GM04504 (cell line): Measurements from ENCODE around the gene KIF13A.
A peak's percentile ranks its signal among the peaks of the same experiment; 100 is the strongest.
"Not testable (repeated sequence)": the region's sequence is repeated elsewhere in the genome, so short reads cannot be mapped to it uniquely, and the experiment has no call there.

ENCODE experiments used
- DNase-seq: peaks from one replicate; pipeline ENCODE4 v3.0.0-alpha.2; 2012; ENCODE audit warnings: low read depth

Gene KIF13A

GRCh38 chr6:17845598-17845997 lies 141.8 kb downstream of the KIF13A start:
- DNase-seq = no peak

GRCh38 chr6:17844967-17845366 lies 142.5 kb downstream of the KIF13A start:
- DNase-seq = not testable (repeated sequence)

GRCh38 chr6:17842934-17843821 lies 144.3 kb downstream of the KIF13A start:
- DNase-seq = no peak

- DNase-seq = no peak
These were observed 145.2 kb downstream of the KIF13A start for GRCh38 chr6:17842014-17842776.

GRCh38 chr6:17839513-17840223 lies 147.8 kb downstream of the KIF13A start:
- DNase-seq = no peak

- DNase-seq = no peak
These were observed 151.1 kb downstream of the KIF13A start for GRCh38 chr6:17836293-17836692.

- DNase-seq = no peak
These were observed 151.7 kb downstream of the KIF13A start for GRCh38 chr6:17835784-17836183.

GRCh38 chr6:17831135-17831534 lies 156.3 kb downstream of the KIF13A start:
- peak; percentile 87 for DNase-seq

- no peak for DNase-seq
These were observed 157.5 kb downstream of the KIF13A start for GRCh38 chr6:17829905-17830304.

GRCh38 chr6:17828149-17828548 lies 159.3 kb downstream of the KIF13A start:
- no peak for DNase-seq

GRCh38 chr6:17826301-17826700 lies 161.1 kb downstream of the KIF13A start:
- no peak for DNase-seq

- DNase-seq = no peak
These were observed 167.4 kb downstream of the KIF13A start for GRCh38 chr6:17820055-17820454.

- no peak for DNase-seq
These were observed 169.7 kb downstream of the KIF13A start for GRCh38 chr6:17817763-17818162.

- DNase-seq = no peak
These were observed 170.4 kb downstream of the KIF13A start for GRCh38 chr6:17816921-17817611.

- no peak for DNase-seq
These were observed 173.9 kb downstream of the KIF13A start for GRCh38 chr6:17813542-17813941.

GRCh38 chr6:17812311-17812710 lies 175.1 kb downstream of the KIF13A start:
- no peak for DNase-seq

- DNase-seq = no peak
These were observed 178.8 kb downstream of the KIF13A start for GRCh38 chr6:17808609-17809008.

- not testable (repeated sequence) for DNase-seq
These were observed 180.0 kb downstream of the KIF13A start for GRCh38 chr6:17807431-17807830.

- no peak for DNase-seq
These were observed 184.0 kb downstream of the KIF13A start for GRCh38 chr6:17803409-17803808.

GRCh38 chr6:17798477-17799154 lies 188.8 kb downstream of the KIF13A start:
- DNase-seq = no peak

- DNase-seq = no peak
These were observed 196.9 kb downstream of the KIF13A start for GRCh38 chr6:17790489-17790888.
